HEK293T (cell line): ENCODE measurements around the gene MEGF9.

Source experiments
- CTCF ChIA-PET: fragments of 350-600 bp; formaldehyde crosslinking; extraction: SDS; loops from one replicate; lab custom pipeline; 2021; ENCODE audit warnings: antibody characterized with exemption, inconsistent platforms; lab: Yijun Ruan, JAX
- POLR2A ChIA-PET: fragments of 350-600 bp; formaldehyde crosslinking; extraction: SDS; loops from one replicate; lab custom pipeline; 2020; ENCODE audit warnings: antibody characterized with exemption, inconsistent platforms; lab: Yijun Ruan, JAX
- DNase-seq: peaks from one replicate; pipeline ENCODE4 v3.0.0; 2012; ENCODE audit warnings: mixed read lengths; ENCODE audit errors: extremely low spot score
- ARNT ChIP-seq: fragments of 450-650 bp; IDR thresholded peaks from 2 replicates; pipeline ENCODE4 v1.6.1; 2017; ENCODE audit warnings: mild to moderate bottlenecking
- BHLHE40 ChIP-seq: fragments of 450-650 bp; IDR thresholded peaks from 2 replicates; pipeline ENCODE4 v1.6.1; 2016; ENCODE audit warnings: mild to moderate bottlenecking, moderate library complexity, borderline replicate concordance
- CTBP1 ChIP-seq: fragments of 450-650 bp; IDR thresholded peaks from 2 replicates; pipeline ENCODE4 v1.6.1; 2016; ENCODE audit warnings: borderline replicate concordance
- ELF4 ChIP-seq: fragments of 450-650 bp; IDR thresholded peaks from 2 replicates; pipeline ENCODE4 v1.6.1; 2017; ENCODE audit warnings: antibody characterized with exemption
- FOXA1 ChIP-seq: fragments of 450-650 bp; IDR thresholded peaks from 2 replicates; pipeline ENCODE4 v1.6.1; 2016; ENCODE audit warnings: mild to moderate bottlenecking
- FOXK2 ChIP-seq: fragments of 450-650 bp; IDR thresholded peaks from 2 replicates; pipeline ENCODE4 v1.6.1; 2016; ENCODE audit warnings: mild to moderate bottlenecking
- FOXM1 ChIP-seq: fragments of 450-650 bp; IDR thresholded peaks from 2 replicates; pipeline ENCODE4 v1.6.1; 2017; ENCODE audit warnings: mild to moderate bottlenecking, borderline replicate concordance
- HDGF ChIP-seq: fragments of 450-650 bp; IDR thresholded peaks from 2 replicates; pipeline ENCODE4 v1.6.1; 2017; ENCODE audit warnings: antibody characterized with exemption, borderline replicate concordance
- L3MBTL2 ChIP-seq: fragments of 450-650 bp; conservative IDR thresholded peaks from 2 replicates; pipeline ENCODE4 v1.6.1; 2016; ENCODE audit warnings: mild to moderate bottlenecking
- LEF1 ChIP-seq: fragments of 450-650 bp; IDR thresholded peaks from 2 replicates; pipeline ENCODE4 v1.6.1; 2017; ENCODE audit warnings: mild to moderate bottlenecking, borderline replicate concordance
- NFRKB ChIP-seq: fragments of 450-650 bp; IDR thresholded peaks from 2 replicates; pipeline ENCODE4 v1.6.1; 2016; ENCODE audit warnings: mild to moderate bottlenecking, moderate library complexity
- SP1 ChIP-seq: fragments of 450-650 bp; IDR thresholded peaks from 2 replicates; pipeline ENCODE4 v1.6.1; 2017
- SUZ12 ChIP-seq: fragments of 450-650 bp; IDR thresholded peaks from 2 replicates; pipeline ENCODE4 v1.6.1; 2016; ENCODE audit warnings: mild to moderate bottlenecking
- TARDBP ChIP-seq: fragments of 450-650 bp; IDR thresholded peaks from 2 replicates; pipeline ENCODE4 v1.6.1; 2016
- ZNF384 ChIP-seq: fragments of 450-650 bp; IDR thresholded peaks from 2 replicates; pipeline ENCODE4 v1.6.1; 2016
- TF ChIP-seq, protein P1 (sequence below): fragments of 450-650 bp; IDR thresholded peaks from 2 replicates; pipeline ENCODE4 v1.6.1; 2016

MEGF9 gene

DNA sequence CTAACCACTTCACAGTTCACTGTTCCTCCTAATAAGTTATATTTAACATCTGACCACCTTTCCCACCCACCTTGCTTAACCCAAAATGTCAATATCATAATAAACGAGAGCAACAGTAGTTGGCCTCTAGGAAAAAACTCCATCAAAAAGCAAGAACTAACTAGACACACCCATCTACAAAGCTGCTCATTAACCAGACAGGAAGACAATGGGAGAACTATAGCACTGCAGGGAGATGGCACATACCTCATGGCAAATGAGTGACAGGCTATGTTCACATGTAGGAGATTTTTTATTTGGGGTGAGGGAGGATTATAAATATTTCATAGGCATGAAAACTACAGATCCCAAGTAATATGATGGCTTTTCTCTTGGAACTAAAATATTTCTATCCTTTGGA lies 110.7 kb downstream of the MEGF9 start:
- ChIA-PET CTCF (no interaction called here), POLR2A (no interaction called here)
- TF ChIP-seq LEF1 (no peak), FOXK2 (no peak), ZNF384 (no peak)
- TF ChIP-seq, protein P1, sequence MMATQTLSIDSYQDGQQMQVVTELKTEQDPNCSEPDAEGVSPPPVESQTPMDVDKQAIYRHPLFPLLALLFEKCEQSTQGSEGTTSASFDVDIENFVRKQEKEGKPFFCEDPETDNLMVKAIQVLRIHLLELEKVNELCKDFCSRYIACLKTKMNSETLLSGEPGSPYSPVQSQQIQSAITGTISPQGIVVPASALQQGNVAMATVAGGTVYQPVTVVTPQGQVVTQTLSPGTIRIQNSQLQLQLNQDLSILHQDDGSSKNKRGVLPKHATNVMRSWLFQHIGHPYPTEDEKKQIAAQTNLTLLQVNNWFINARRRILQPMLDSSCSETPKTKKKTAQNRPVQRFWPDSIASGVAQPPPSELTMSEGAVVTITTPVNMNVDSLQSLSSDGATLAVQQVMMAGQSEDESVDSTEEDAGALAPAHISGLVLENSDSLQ: 0 out of 2 replicates have a peak, but pooled peaks have one; percentile 10
- no peak for DNase-seq

DNA sequence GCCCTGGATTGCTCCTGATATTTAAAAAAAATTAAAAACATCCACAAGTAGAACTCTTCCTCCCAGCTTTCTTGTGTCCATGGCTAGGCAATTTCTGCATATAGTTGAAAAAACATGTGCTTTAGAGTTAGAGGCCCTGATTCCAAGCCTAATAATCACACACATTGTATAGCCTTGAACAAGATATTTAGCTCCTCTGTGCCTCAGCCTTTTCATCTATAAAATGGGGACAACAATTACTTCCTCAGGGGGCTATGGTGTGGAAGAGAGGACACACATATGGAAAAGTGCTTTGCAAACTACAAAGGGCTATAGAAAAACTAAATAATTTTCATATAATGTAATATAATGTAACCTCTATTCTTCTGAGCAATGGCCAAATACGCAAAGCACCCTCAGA lies 111.3 kb downstream of the MEGF9 start:
- no peak for DNase-seq
- POLR2A ChIA-PET: no interaction called here
- CTCF ChIA-PET: no interaction called here
- TF ChIP-seq LEF1 (no peak), HDGF (no peak), FOXA1 (no peak), BHLHE40 (no peak), ARNT (no peak), NFRKB (no peak)
- TF ChIP-seq, protein P1: no peak

DNA sequence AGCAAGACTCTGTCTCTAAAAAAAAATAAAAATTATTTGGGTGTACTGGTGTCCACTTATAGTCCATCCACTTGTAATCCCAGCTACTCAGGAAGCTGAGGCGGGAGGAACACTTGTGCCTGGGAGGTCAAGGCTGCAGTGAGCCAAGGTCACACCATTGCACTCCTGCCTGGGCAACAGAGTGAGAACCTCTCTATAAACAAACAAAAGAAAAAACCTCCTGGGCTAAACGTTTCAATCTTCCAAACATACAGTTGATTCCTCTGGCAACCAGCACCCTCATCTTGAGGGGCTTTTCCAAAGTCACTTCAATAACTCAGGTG lies 120.4 kb downstream of the MEGF9 start:
- no peak for TF ChIP-seq NFRKB
- no peak for TF ChIP-seq SP1
- no peak for TF ChIP-seq FOXK2
- no peak for TF ChIP-seq FOXA1
- TF ChIP-seq CTBP1: no peak
- TF ChIP-seq ARNT: no peak
- no peak for TF ChIP-seq ZNF384
- no peak for TF ChIP-seq L3MBTL2
- TF ChIP-seq, protein P1: no peak
- no peak for TF ChIP-seq TARDBP
- no peak for TF ChIP-seq HDGF
- TF ChIP-seq SUZ12: no peak
- TF ChIP-seq BHLHE40: no peak
- TF ChIP-seq LEF1: no peak
- TF ChIP-seq ELF4: no peak
- no peak for TF ChIP-seq FOXM1
- no peak for DNase-seq
- CTCF ChIA-PET: no interaction called here
- POLR2A ChIA-PET: no interaction called here

DNA sequence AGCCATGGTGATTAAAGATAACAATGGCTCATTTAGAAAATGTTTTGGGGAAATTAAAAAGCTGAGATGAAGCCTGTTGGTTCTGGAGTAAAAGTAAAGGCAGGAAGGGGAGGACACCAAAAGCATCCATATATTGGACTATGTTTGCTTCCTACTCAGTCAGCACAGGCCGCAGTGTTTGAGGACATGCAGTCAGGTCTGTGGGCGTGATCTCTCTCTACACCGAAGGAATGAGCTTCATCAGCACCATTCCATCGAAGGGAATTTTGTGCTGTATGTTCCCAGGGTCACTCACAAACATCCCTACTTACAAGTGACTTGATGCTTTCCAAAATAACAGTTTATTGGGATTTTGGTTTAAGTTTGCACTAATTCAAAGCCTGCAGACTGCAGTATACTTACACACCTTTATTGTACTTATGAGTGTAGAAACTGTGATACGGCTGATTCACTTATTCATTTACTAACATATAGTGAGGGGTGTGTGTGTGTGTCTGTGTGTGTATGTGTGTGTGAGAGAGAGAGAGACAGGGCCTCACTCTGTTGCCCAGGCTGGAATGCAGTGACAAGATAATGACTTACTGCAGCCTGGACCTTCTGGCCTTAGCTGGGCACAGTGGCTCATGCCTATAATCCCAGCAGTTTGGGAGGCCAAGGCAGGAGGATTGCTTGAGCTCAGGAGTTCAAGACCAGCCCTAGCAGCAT lies 120.9 kb downstream of the MEGF9 start:
- CTCF ChIA-PET: no interaction called here

DNA sequence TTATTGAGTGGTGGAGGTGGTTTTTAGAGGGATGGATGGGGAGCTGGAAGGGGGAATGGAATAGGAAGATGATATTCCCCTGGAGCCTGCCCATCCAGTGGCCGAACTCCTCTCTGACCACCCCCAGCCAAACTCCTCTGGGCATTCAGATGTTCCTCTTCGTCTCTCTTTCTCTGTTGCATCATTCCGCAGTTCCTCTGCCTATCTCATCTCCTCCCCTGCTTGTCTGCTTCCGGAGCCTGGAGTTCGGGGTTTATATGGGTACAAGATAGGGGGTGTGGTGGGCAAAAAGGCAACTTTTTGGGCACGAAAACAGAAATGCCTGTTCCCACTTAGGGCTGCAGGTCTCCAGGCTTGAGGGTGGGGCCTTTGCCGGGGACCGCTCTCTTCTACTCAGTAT lies 122.1 kb downstream of the MEGF9 start:
- TF ChIP-seq, protein P1: no peak
- TF ChIP-seq L3MBTL2: no peak
- TF ChIP-seq FOXK2: no peak
- no peak for TF ChIP-seq LEF1
- no peak for TF ChIP-seq ZNF384
- no peak for TF ChIP-seq HDGF
- no peak for TF ChIP-seq CTBP1
- ChIA-PET CTCF (no interaction called here), POLR2A (no interaction called here)
- DNase-seq: no peak

More for the DNA sequence above, 120.9 kb downstream of the MEGF9 start:
- POLR2A ChIA-PET: no interaction called here
- DNase-seq: no peak
- no peak for TF ChIP-seq NFRKB
- TF ChIP-seq HDGF: no peak
- TF ChIP-seq L3MBTL2: no peak
- TF ChIP-seq ARNT: no peak
- TF ChIP-seq CTBP1: no peak
- TF ChIP-seq SUZ12: no peak
- TF ChIP-seq ZNF384: no peak
- no peak for TF ChIP-seq SP1

DNA sequence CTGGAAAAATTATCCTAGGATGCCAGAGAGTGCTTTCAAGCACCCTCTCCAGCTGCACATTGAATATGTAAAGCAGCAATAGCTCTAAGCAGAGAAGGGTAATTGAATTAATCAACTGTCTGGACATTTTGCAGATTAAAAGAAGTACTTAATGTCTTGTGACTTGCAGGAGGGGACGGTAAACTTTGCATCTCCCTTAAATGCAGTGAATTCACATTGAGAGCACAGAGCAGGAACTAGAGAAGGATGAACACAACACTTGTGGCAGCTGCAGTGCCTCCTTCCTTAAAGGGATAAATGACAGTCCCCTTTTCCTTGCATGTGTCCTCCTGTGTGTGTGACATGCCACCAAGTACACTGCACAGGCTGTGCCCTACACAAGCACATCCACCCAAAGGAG lies 126.9 kb downstream of the MEGF9 start:
- no peak for DNase-seq
- ChIA-PET POLR2A (no interaction called here), CTCF (no interaction called here)
- TF ChIP-seq LEF1 (no peak), FOXK2 (no peak), FOXA1 (no peak), BHLHE40 (no peak), CTBP1 (no peak), TARDBP (no peak), HDGF (no peak), ELF4 (no peak), ARNT (no peak), ZNF384 (no peak), SP1 (no peak), L3MBTL2 (no peak), NFRKB (no peak), SUZ12 (no peak), FOXM1 (no peak)
- TF ChIP-seq, protein P1: no peak
